Neuron (in vitro differentiated cells): ENCODE data around the gene SNAP47.

ENCODE experiments used
- H2AFZ ChIP-seq: one replicate; pipeline ENCODE4 v1.6.1; 2013; ENCODE audit warnings: low read depth, mild to moderate bottlenecking, inconsistent platforms, low read length, moderate library complexity
- H3K27me3 ChIP-seq: one replicate; pipeline ENCODE4 v1.6.1; 2013; ENCODE audit warnings: low read length; ENCODE audit not compliant: insufficient read depth
- H3K36me3 ChIP-seq: one replicate; pipeline ENCODE4 v1.6.1; 2013; ENCODE audit warnings: low read length; ENCODE audit not compliant: insufficient read depth
- H3K4me1 ChIP-seq: one replicate; pipeline ENCODE4 v1.6.1; 2013; ENCODE audit warnings: low read length; ENCODE audit not compliant: insufficient read depth
- H3K4me3 ChIP-seq: 2 replicates; pipeline ENCODE4 v1.5.1; 2013; ENCODE audit warnings: mild to moderate bottlenecking, low read length, moderate library complexity
- H3K9me3 ChIP-seq: one replicate; pipeline ENCODE4 v1.6.1; 2013; ENCODE audit warnings: low read length

The SNAP47 gene

GRCh38 chr1:227780101-227781044 lies 45.1 kb downstream of the SNAP47 start:
- peaks cover 13% of the 10 kb centered on the region for H3K4me1 ChIP-seq
- peaks cover 12% of the 10 kb centered on the region for H3K36me3 ChIP-seq
- no peaks in the 10 kb centered on the region for H3K27me3 ChIP-seq
- no peak overlapping the region for H2AFZ ChIP-seq
- no peaks in the 10 kb centered on the region for H3K9me3 ChIP-seq
- H3K4me3 ChIP-seq, result no peak overlapping the region

- Histone ChIP-seq H3K27me3 (no peaks in the 10 kb centered on the region), H3K4me3 (no peak overlapping the region), H3K4me1 (peaks cover 5% of the 10 kb centered on the region), H3K36me3 (peaks cover 12% of the 10 kb centered on the region), H3K9me3 (no peaks in the 10 kb centered on the region), H2AFZ (no peak overlapping the region)
Observed at GRCh38 chr1:227781314-227781930, 46.2 kb downstream of the SNAP47 start.

- Histone ChIP-seq H3K4me1 (peaks cover 4% of the 10 kb centered on the region), H3K9me3 (no peaks in the 10 kb centered on the region), H3K27me3 (no peaks in the 10 kb centered on the region), H3K36me3 (peaks cover 12% of the 10 kb centered on the region), H3K4me3 (no peak overlapping the region), H2AFZ (no peak overlapping the region)
Observed at GRCh38 chr1:227782226-227782625, 47.0 kb downstream of the SNAP47 start.

GRCh38 chr1:227785094-227785804 lies 50.0 kb downstream of the SNAP47 start:
- no peaks in the 10 kb centered on the region for H3K9me3 ChIP-seq

GRCh38 chr1:227785805-227786671 lies 50.8 kb downstream of the SNAP47 start:
- Histone ChIP-seq H3K4me3 (no peak overlapping the region), H3K9me3 (no peaks in the 10 kb centered on the region), H3K36me3 (peaks cover 5% of the 10 kb centered on the region), H3K4me1 (peaks cover 19% of the 10 kb centered on the region), H2AFZ (no peak overlapping the region), H3K27me3 (peaks cover 17% of the 10 kb centered on the region)

More at GRCh38 chr1:227785094-227785804, 50.0 kb downstream of the SNAP47 start:
- peaks cover 17% of the 10 kb centered on the region for H3K27me3 ChIP-seq
- H3K4me1 ChIP-seq, result peaks cover 19% of the 10 kb centered on the region
- peaks cover 11% of the 10 kb centered on the region for H3K36me3 ChIP-seq
- no peak overlapping the region for H2AFZ ChIP-seq
- no peak overlapping the region for H3K4me3 ChIP-seq

- H3K27me3 ChIP-seq, result peaks cover 17% of the 10 kb centered on the region
- H3K4me3 ChIP-seq, result peak overlapping the region; percentile 67
- no peaks in the 10 kb centered on the region for H3K9me3 ChIP-seq
- peaks cover 19% of the 10 kb centered on the region for H3K4me1 ChIP-seq
- peaks cover 5% of the 10 kb centered on the region for H3K36me3 ChIP-seq
- H2AFZ ChIP-seq, result peak overlapping the region; percentile 80
Observed at GRCh38 chr1:227786673-227787512, 51.7 kb downstream of the SNAP47 start.

GRCh38 chr1:227787513-227788270 lies 52.5 kb downstream of the SNAP47 start:
- peak overlapping the region; percentile 80 for H2AFZ ChIP-seq
- H3K36me3 ChIP-seq, result no peaks in the 10 kb centered on the region
- no peaks in the 10 kb centered on the region for H3K9me3 ChIP-seq
- peaks cover 20% of the 10 kb centered on the region for H3K27me3 ChIP-seq
- peak overlapping the region; percentile 67 for H3K4me3 ChIP-seq
- peaks cover 19% of the 10 kb centered on the region for H3K4me1 ChIP-seq

GRCh38 chr1:227788271-227789083 lies 53.2 kb downstream of the SNAP47 start:
- no peaks in the 10 kb centered on the region for H3K36me3 ChIP-seq
- peak overlapping the region; percentile 75 for H2AFZ ChIP-seq
- no peaks in the 10 kb centered on the region for H3K9me3 ChIP-seq
- H3K27me3 ChIP-seq, result peaks cover 22% of the 10 kb centered on the region
- H3K4me1 ChIP-seq, result peaks cover 19% of the 10 kb centered on the region
- H3K4me3 ChIP-seq, result peak overlapping the region; percentile 67

- Histone ChIP-seq H3K4me1 (peaks cover 19% of the 10 kb centered on the region), H2AFZ (no peak overlapping the region), H3K4me3 (peak overlapping the region; percentile 67), H3K9me3 (no peaks in the 10 kb centered on the region), H3K36me3 (no peaks in the 10 kb centered on the region), H3K27me3 (peaks cover 22% of the 10 kb centered on the region)
Observed at GRCh38 chr1:227789084-227790033, 54.1 kb downstream of the SNAP47 start.

- H2AFZ ChIP-seq, result no peak overlapping the region
- H3K27me3 ChIP-seq, result peaks cover 22% of the 10 kb centered on the region
- H3K4me3 ChIP-seq, result no peak overlapping the region
- H3K4me1 ChIP-seq, result peaks cover 19% of the 10 kb centered on the region
- no peaks in the 10 kb centered on the region for H3K36me3 ChIP-seq
- no peaks in the 10 kb centered on the region for H3K9me3 ChIP-seq
Observed at GRCh38 chr1:227790034-227790400, 54.8 kb downstream of the SNAP47 start.
